ENCODE data around the gene ZSWIM3. TPM values are rescaled to one million over a fixed set of nuclear protein-coding genes. Genes with fewer than 3 reads are reported as not detected.
A peak's percentile ranks its signal among the peaks of the same experiment; 100 is the strongest.

ZSWIM3 gene
- total RNA-seq, 1 donor from 2014 or later, result 4.8 TPM

DNA sequence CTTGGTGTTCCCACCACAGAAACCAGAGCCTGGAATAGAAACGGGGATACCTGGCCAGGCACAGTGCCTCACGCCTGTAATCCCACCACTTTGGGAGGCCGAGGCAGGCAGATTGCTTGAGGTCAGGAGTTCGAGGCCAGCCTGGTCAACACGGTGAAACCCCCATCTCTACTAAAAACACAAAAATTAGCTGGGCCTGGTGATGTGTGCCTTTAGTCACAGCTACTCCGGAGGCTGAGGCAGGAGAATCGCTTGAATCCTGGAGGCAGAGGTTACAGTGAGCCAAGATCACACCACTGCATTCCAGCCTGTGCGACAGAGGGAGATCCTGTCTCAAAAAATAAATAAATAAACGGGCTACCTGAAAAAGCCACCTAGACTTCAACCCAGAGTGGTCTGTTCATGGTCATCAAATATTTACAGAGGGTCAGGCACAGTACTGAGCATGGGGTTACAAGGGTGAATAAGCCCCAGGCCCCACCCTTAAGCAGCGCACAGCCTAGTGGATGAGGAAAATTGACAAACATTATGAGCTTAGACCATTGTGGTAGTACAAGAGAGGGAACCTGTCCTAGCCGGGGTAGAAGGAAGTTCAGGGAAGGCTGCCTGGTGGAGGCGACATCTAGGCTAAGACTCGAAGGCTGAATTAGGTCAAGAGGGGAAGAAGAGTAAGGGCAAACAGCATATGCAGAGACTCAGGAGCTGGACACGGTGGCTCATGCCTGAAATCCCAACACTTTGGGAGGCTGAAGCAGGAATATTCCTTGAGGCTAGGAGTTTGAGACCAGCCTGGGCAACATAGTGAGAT lies 69.9 kb downstream of the ZSWIM3 start:
- H3K27me3 Mint-ChIP-seq (ENCODE audit: low read depth), result peaks cover 3% of the 10 kb centered on the region
- H3K4me3 Mint-ChIP-seq, result peak overlapping the region; percentile 16

More for the DNA sequence above, 69.9 kb downstream of the ZSWIM3 start:
- TF ChIP-seq, protein P1, sequence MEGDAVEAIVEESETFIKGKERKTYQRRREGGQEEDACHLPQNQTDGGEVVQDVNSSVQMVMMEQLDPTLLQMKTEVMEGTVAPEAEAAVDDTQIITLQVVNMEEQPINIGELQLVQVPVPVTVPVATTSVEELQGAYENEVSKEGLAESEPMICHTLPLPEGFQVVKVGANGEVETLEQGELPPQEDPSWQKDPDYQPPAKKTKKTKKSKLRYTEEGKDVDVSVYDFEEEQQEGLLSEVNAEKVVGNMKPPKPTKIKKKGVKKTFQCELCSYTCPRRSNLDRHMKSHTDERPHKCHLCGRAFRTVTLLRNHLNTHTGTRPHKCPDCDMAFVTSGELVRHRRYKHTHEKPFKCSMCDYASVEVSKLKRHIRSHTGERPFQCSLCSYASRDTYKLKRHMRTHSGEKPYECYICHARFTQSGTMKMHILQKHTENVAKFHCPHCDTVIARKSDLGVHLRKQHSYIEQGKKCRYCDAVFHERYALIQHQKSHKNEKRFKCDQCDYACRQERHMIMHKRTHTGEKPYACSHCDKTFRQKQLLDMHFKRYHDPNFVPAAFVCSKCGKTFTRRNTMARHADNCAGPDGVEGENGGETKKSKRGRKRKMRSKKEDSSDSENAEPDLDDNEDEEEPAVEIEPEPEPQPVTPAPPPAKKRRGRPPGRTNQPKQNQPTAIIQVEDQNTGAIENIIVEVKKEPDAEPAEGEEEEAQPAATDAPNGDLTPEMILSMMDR (conservative IDR thresholded peaks at IDR 0.05), result no peak
- Mint-ChIP-seq H3K36me3 (ENCODE audit: low read depth) (no peaks in the 10 kb centered on the region), H3K27ac (ENCODE audit: unreplicated experiment) (no peak overlapping the region), H3K9me3 (no peaks in the 10 kb centered on the region), H3K4me1 (no peaks in the 10 kb centered on the region)
- DNase-seq (ENCODE audit: low read depth, low spot score), result no peak

Other genes with a start within 250 kb of the ZSWIM3 start
- gene WFDC10A, start 227.9 kb upstream of the ZSWIM3 start, total RNA-seq, result not detected in 2 replicates
- not detected in 2 replicates for gene WFDC9, start 226.3 kb upstream of the ZSWIM3 start, total RNA-seq
- not detected in 2 replicates for gene WFDC11, start 187.4 kb upstream of the ZSWIM3 start, total RNA-seq
- not detected in 2 replicates for gene WFDC13, start 155.6 kb upstream of the ZSWIM3 start, total RNA-seq
- not detected in 2 replicates for gene WFDC10B, start 152.6 kb upstream of the ZSWIM3 start, total RNA-seq
- not detected in 2 replicates for gene SPINT4, start 135.3 kb upstream of the ZSWIM3 start, total RNA-seq
- gene WFDC3, start 65.7 kb upstream of the ZSWIM3 start, total RNA-seq, result not detected in 2 replicates
- 41.9 and 44.0 TPM in 2 replicates for gene DNTTIP1, start 65.7 kb upstream of the ZSWIM3 start, total RNA-seq
- gene UBE2C, start 45.0 kb upstream of the ZSWIM3 start, total RNA-seq, result 202 and 212 TPM in 2 replicates
- gene TNNC2, start 30.3 kb upstream of the ZSWIM3 start, total RNA-seq, result not detected in 2 replicates
- gene SNX21, start 23.8 kb upstream of the ZSWIM3 start, total RNA-seq, result 16.8 and 19.4 TPM in 2 replicates
- gene ACOT8, start 222 bp upstream of the ZSWIM3 start, total RNA-seq, result 14.5 and 15.3 TPM in 2 replicates
- gene ZSWIM1, start 23.6 kb downstream of the ZSWIM3 start, total RNA-seq, result 16.6 and 17.0 TPM in 2 replicates
- 0.41 and 2.2 TPM in 2 replicates for gene SPATA25, start 30.0 kb downstream of the ZSWIM3 start, total RNA-seq
- gene NEURL2, start 33.6 kb downstream of the ZSWIM3 start, total RNA-seq, result 3.3 and 3.5 TPM in 2 replicates
- gene CTSA, start 33.7 kb downstream of the ZSWIM3 start, total RNA-seq, result 49.7 and 55.3 TPM in 2 replicates
- gene PLTP, start 54.5 kb downstream of the ZSWIM3 start, total RNA-seq, result 56.6 and 61.0 TPM in 2 replicates
- 36.4 and 36.5 TPM in 2 replicates for gene PCIF1, start 77.1 kb downstream of the ZSWIM3 start, total RNA-seq
- 24.8 and 24.9 TPM in 2 replicates for gene ZNF335, start 114.6 kb downstream of the ZSWIM3 start, total RNA-seq
- gene MMP9, start 151.3 kb downstream of the ZSWIM3 start, total RNA-seq, result not detected in 2 replicates
- gene SLC12A5, start 171.6 kb downstream of the ZSWIM3 start, total RNA-seq, result 9.6 and 10.0 TPM in 2 replicates
- gene NCOA5, start 232.3 kb downstream of the ZSWIM3 start, total RNA-seq, result 65.6 and 69.5 TPM in 2 replicates